ENCODE measurements around the gene TDRD12.

- TF ChIP-seq CTCF (IDR thresholded peaks at IDR 0.05) (no peak), EZH2phosphoT487 (IDR thresholded peaks at IDR 0.05) (no peak)
Measured at GRCh38 chr19:32863301-32863700, 143.7 kb downstream of the TDRD12 start.
